Neural cell (in vitro differentiated cells): Measurements from ENCODE around the gene HHLA2. TPM values are rescaled to one million over a fixed set of nuclear protein-coding genes. Genes with fewer than 3 reads are reported as not detected.
"Not testable (repeated sequence)": the region's sequence is repeated elsewhere in the genome, so short reads cannot be mapped to it uniquely, and the experiment has no call there.

Experiments
- H2AFZ ChIP-seq: fragments of 200-600, 300-800 bp; sonication (generic), shearing (Covaris generic); 2 replicates; pipeline ENCODE4 v1.6.0; 2014; ENCODE audit warnings: low read depth, mild to moderate bottlenecking, antibody characterized with exemption, low read length, moderate library complexity
- H3F3A ChIP-seq: fragments of 200-600 bp; shearing (Covaris generic); 2 replicates; pipeline ENCODE4 v1.6.1; 2016; ENCODE audit warnings: mild to moderate bottlenecking, moderate library complexity, mixed read lengths, antibody characterized with exemption, low read length; ENCODE audit not compliant: insufficient read depth, poor library complexity, severe bottlenecking
- H3K27ac ChIP-seq: fragments of 200-600, 300-800 bp; sonication (generic), shearing (Covaris generic); 2 replicates; pipeline ENCODE4 v1.5.1; 2014; ENCODE audit warnings: mild to moderate bottlenecking, low read length, moderate library complexity
- H3K27me3 ChIP-seq: fragments of 300-800, 200-600 bp; sonication (generic), shearing (Covaris generic); 2 replicates; pipeline ENCODE4 v1.6.0; 2014; ENCODE audit warnings: mild to moderate bottlenecking, low read depth, low read length, moderate library complexity; ENCODE audit not compliant: insufficient read depth
- H3K36me3 ChIP-seq: fragments of 300-800, 200-600 bp; sonication (generic), shearing (Covaris generic); 2 replicates; pipeline ENCODE4 v1.5.1; 2014; ENCODE audit warnings: mild to moderate bottlenecking, antibody characterized with exemption, low read length, moderate library complexity; ENCODE audit not compliant: insufficient read depth
- H3K4me2 ChIP-seq: fragments of 300-800, 200-600 bp; sonication (generic), shearing (Covaris generic); 2 replicates; pipeline ENCODE4 v1.6.0; 2014; ENCODE audit warnings: mild to moderate bottlenecking, low read length
- H3K4me3 ChIP-seq: fragments of 300-800, 200-600 bp; sonication (generic), shearing (Covaris generic); 2 replicates; pipeline ENCODE4 v1.5.1; 2014; ENCODE audit warnings: mild to moderate bottlenecking, low read length, moderate library complexity
- H3K79me2 ChIP-seq: fragments of 200-600 bp; shearing (Covaris generic); replicated peaks from 2 replicates; pipeline ENCODE4 v1.6.0; 2014; ENCODE audit warnings: mild to moderate bottlenecking, low read length, moderate library complexity; ENCODE audit not compliant: insufficient read depth
- H3K9ac ChIP-seq: fragments of 300-800, 200-600 bp; sonication (generic), shearing (Covaris generic); 2 replicates; pipeline ENCODE4 v1.6.1; 2016; ENCODE audit warnings: mild to moderate bottlenecking, low read length, mixed read lengths
- H3K9me2 ChIP-seq: fragments of 200-600 bp; shearing (Covaris generic); 2 replicates; pipeline ENCODE4 v1.6.1; 2016; ENCODE audit warnings: mild to moderate bottlenecking, low read length, mixed read lengths; ENCODE audit not compliant: insufficient read depth
- H3K9me3 ChIP-seq: fragments of 200-600, 300-800 bp; sonication (generic), shearing (Covaris generic); 2 replicates; pipeline ENCODE4 v1.6.1; 2016; ENCODE audit warnings: mild to moderate bottlenecking, mixed run types, low read length, moderate library complexity, mixed read lengths
- H4K20me1 ChIP-seq: fragments of 200-600 bp; shearing (Covaris generic); 2 replicates; pipeline ENCODE4 v1.6.1; 2016; ENCODE audit warnings: mild to moderate bottlenecking, mixed run types; ENCODE audit not compliant: insufficient read depth
- EP300 ChIP-seq: fragments of 450-650 bp; conservative IDR thresholded peaks from 2 replicates; pipeline ENCODE4 v1.6.1; 2014; ENCODE audit warnings: antibody characterized with exemption, mild to moderate bottlenecking, moderate library complexity; ENCODE audit not compliant: poor library complexity, severe bottlenecking
- EZH2 ChIP-seq: fragments of 200-600, 300-800 bp; shearing (Covaris generic), sonication (generic); IDR thresholded peaks from 2 replicates; pipeline ENCODE4 v1.6.1; 2014; ENCODE audit warnings: antibody characterized with exemption, low read length, borderline replicate concordance, mild to moderate bottlenecking; ENCODE audit not compliant: insufficient read depth, poor library complexity, severe bottlenecking
- MXI1 ChIP-seq: fragments of 450-650 bp; conservative IDR thresholded peaks from 2 replicates; pipeline ENCODE4 v1.6.1; 2014; ENCODE audit warnings: antibody characterized with exemption, mild to moderate bottlenecking; ENCODE audit not compliant: poor library complexity, severe bottlenecking
- POLR2AphosphoS5 ChIP-seq: IDR thresholded peaks from 2 replicates; pipeline ENCODE4 v1.6.1; 2012
- RAD21 ChIP-seq: fragments of 450-650 bp; conservative IDR thresholded peaks from 2 replicates; pipeline ENCODE4 v1.6.1; 2014; ENCODE audit warnings: antibody characterized with exemption, mild to moderate bottlenecking, moderate library complexity
- SMC3 ChIP-seq: fragments of 450-650 bp; conservative IDR thresholded peaks from 2 replicates; pipeline ENCODE4 v1.6.1; 2014; ENCODE audit warnings: antibody characterized with exemption, mild to moderate bottlenecking, moderate library complexity; ENCODE audit not compliant: poor library complexity
- polyA plus RNA-seq: library from polyadenylated mRNA; depleted of rRNA; stranded (reverse); fragments of >200 nt; gene quantifications from 2 replicates; pipeline ENCODE4 v1.2.3, GENCODE V29; 2014
- TF ChIP-seq, protein P1 (sequence below): fragments of 450-650 bp; IDR thresholded peaks from 2 replicates; pipeline ENCODE4 v1.5.1; 2014; ENCODE audit warnings: antibody characterized with exemption, mild to moderate bottlenecking, moderate library complexity; ENCODE audit not compliant: poor library complexity, severe bottlenecking

HHLA2 gene
- polyA plus RNA-seq, 1 donor from 2014 or later = not detected

DNA sequence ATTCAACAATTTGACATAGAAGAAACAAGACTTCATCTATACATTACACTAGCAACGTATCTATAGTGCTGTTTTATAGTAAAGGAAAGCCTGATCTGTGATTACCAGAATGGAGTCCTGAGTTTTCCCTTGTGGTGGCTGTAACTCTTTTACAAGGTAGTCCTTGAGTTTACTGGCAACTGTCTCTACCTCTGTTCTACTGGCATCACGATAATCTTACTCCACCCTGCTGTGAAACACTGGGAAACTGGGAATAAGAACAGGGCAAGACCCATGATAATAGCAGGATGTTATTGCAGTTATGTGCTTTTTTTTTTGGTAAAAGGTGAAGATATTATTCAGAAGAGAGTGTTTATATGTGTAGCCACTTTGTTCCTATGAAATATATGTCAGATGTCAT, 12.4 kb upstream of the HHLA2 start:
- no peak overlapping the region for H3K27ac ChIP-seq
- H3K4me3 ChIP-seq = no peak overlapping the region
- no peaks in the 10 kb centered on the region for H3F3A ChIP-seq
- TF ChIP-seq EP300 (no peak), MXI1 (no peak), RAD21 (no peak), SMC3 (no peak), EZH2 (no peak)
- H3K9me2 ChIP-seq = no peaks in the 10 kb centered on the region
- H3K4me2 ChIP-seq = no peak overlapping the region
- H4K20me1 ChIP-seq = no peaks in the 10 kb centered on the region
- no peaks in the 10 kb centered on the region for H3K36me3 ChIP-seq
- no peak overlapping the region for H3K9ac ChIP-seq
- no peaks in the 10 kb centered on the region for H3K9me3 ChIP-seq
- no peaks in the 10 kb centered on the region for H3K27me3 ChIP-seq
- no peaks in the 10 kb centered on the region for H3K79me2 ChIP-seq
- no peak overlapping the region for H2AFZ ChIP-seq

DNA sequence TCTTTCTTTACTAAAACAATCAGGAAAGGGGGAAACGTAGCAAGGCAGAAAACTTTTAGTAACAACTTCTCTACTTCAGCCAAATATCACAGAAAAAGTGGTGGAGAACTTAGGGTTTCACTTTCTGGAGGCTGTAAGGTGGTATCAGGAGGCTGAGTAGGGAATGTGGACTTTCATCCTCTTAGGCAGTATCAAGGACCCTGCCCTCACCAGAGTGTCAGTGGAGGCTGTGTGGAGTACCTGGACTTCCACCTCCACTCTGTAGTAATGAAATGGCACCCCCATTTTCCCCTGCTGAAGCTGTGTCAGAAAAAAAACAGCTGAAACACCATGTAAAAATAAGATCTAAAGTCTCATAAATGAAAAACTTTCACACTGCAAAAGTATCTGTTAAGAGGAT, 11.2 kb upstream of the HHLA2 start:
- Histone ChIP-seq H3K4me2 (no peak overlapping the region), H3K79me2 (no peaks in the 10 kb centered on the region), H3K36me3 (no peaks in the 10 kb centered on the region), H3F3A (no peaks in the 10 kb centered on the region), H2AFZ (no peak overlapping the region), H3K27ac (no peak overlapping the region), H3K9ac (no peak overlapping the region), H3K27me3 (no peaks in the 10 kb centered on the region), H3K4me3 (no peak overlapping the region), H3K9me3 (no peaks in the 10 kb centered on the region), H3K9me2 (no peaks in the 10 kb centered on the region), H4K20me1 (no peaks in the 10 kb centered on the region)
- TF ChIP-seq, protein P1, sequence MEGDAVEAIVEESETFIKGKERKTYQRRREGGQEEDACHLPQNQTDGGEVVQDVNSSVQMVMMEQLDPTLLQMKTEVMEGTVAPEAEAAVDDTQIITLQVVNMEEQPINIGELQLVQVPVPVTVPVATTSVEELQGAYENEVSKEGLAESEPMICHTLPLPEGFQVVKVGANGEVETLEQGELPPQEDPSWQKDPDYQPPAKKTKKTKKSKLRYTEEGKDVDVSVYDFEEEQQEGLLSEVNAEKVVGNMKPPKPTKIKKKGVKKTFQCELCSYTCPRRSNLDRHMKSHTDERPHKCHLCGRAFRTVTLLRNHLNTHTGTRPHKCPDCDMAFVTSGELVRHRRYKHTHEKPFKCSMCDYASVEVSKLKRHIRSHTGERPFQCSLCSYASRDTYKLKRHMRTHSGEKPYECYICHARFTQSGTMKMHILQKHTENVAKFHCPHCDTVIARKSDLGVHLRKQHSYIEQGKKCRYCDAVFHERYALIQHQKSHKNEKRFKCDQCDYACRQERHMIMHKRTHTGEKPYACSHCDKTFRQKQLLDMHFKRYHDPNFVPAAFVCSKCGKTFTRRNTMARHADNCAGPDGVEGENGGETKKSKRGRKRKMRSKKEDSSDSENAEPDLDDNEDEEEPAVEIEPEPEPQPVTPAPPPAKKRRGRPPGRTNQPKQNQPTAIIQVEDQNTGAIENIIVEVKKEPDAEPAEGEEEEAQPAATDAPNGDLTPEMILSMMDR = no peak

DNA sequence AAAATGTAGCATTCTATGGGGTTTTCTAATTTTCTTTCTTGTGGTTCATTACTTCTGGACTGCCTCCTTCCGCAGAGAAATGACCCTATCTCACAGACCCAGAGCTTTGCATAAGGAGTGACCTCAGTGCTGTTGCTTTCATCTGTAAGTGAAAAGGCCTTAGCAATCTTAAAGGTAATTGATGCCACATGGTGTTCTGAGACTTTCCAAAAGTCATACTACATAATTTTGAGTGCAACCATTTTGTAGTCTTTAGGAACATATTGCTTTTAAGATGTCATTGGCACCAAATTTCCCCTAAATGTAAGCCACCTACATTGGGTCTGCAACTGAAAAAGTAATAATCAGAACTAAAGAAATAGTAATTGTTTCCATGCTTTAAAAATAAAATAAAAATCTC, 9.2 kb upstream of the HHLA2 start:
- Histone ChIP-seq H3K36me3 (no peaks in the 10 kb centered on the region), H3K9ac (no peak overlapping the region), H3F3A (no peaks in the 10 kb centered on the region), H3K79me2 (no peaks in the 10 kb centered on the region), H2AFZ (no peak overlapping the region), H4K20me1 (no peaks in the 10 kb centered on the region), H3K27ac (no peak overlapping the region), H3K9me3 (no peaks in the 10 kb centered on the region), H3K27me3 (no peaks in the 10 kb centered on the region), H3K4me2 (no peak overlapping the region), H3K9me2 (no peaks in the 10 kb centered on the region), H3K4me3 (no peak overlapping the region)
- TF ChIP-seq EP300 (no peak), SMC3 (no peak), POLR2AphosphoS5 (no peak), MXI1 (no peak)
- TF ChIP-seq, protein P1 = no peak

DNA sequence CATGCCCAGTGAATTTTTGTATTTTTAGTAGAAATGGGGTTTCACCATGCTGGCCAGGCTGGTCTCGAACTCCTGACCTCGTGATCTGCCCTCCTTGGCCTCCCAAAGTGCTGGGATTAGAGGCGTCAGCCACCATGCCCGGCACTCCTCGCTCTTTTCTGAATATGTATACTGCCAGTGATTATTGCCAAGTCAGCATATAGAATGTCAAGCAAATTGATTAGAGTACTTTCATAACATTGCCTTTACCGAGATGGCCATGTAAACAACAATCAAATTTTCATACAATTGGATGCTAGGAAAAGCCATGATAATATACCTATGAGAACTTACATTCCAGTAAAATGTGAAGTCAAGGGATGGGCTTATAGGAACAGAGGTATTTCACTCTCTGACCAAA, 8.2 kb upstream of the HHLA2 start:
- not testable (repeated sequence) for H4K20me1 ChIP-seq, H3K4me2 ChIP-seq, H3K9me2 ChIP-seq, H3F3A ChIP-seq, H3K36me3 ChIP-seq, H3K4me3 ChIP-seq, H3K27ac ChIP-seq, H2AFZ ChIP-seq, H3K79me2 ChIP-seq, H3K27me3 ChIP-seq, H3K9me3 ChIP-seq, H3K9ac ChIP-seq
